ENCODE data around the gene SEC14L1.

SEC14L1 gene

GRCh38 chr17:77189148-77189547, 48.4 kb downstream of the SEC14L1 start:
- TF ChIP-seq ZNF16 (tag by site-specific recombination; IDR thresholded peaks at IDR 0.05; ENCODE audit: low read depth) (no peak), ZNF350 (tag by site-specific recombination; IDR thresholded peaks at IDR 0.05) (no peak), KLF9 (tag by site-specific recombination; IDR thresholded peaks at IDR 0.05; ENCODE audit: low read depth) (no peak)
- Histone ChIP-seq H3K9me3 (ENCODE audit: control insufficient read depth, insufficient read depth, low read depth, low read length) (no peaks in the 10 kb centered on the region), H3K4me3 (ENCODE audit: low read depth, low read length) (no peak overlapping the region), H3K36me3 (ENCODE audit: control insufficient read depth in 2 of 2, insufficient read depth in 1 of 2, low read length in 2 of 2) (peaks cover 6 to 33% of the 10 kb centered on the region in 2 experiments; a peak in 2 of 3 replicates), H3K27ac (ENCODE audit: extremely low read depth, low read depth, low read length) (no peak overlapping the region), H3K4me1 (ENCODE audit: control insufficient read depth, insufficient read depth, low read length) (peaks cover 11% of the 10 kb centered on the region)
- CTCF ChIA-PET = interaction anchor here (0.6 kb wide), 1 partner anchor 46 kb away, joined by 3 read pairs; no protein-coding TSS in a partner anchor
- POLR2A ChIA-PET = interaction anchor here (0.8 kb wide), 1 partner anchor 49 kb away, joined by 4 read pairs; no protein-coding TSS in a partner anchor

GRCh38 chr17:77190576-77190975, 49.8 kb downstream of the SEC14L1 start:
- CTCF ChIA-PET = no interaction called here
- Histone ChIP-seq H3K4me3 (ENCODE audit: low read depth, low read length) (no peak overlapping the region), H3K9me3 (ENCODE audit: control insufficient read depth, insufficient read depth, low read depth, low read length) (no peaks in the 10 kb centered on the region), H3K36me3 (ENCODE audit: control insufficient read depth in 2 of 2, insufficient read depth in 1 of 2, low read length in 2 of 2) (peaks cover 15 to 46% of the 10 kb centered on the region in 2 experiments; a peak in 2 of 3 replicates), H3K27ac (ENCODE audit: extremely low read depth, low read depth, low read length) (no peak overlapping the region), H3K4me1 (ENCODE audit: control insufficient read depth, insufficient read depth, low read length) (peaks cover 9% of the 10 kb centered on the region)
- TF ChIP-seq ZNF830 (tag by site-specific recombination; IDR thresholded peaks at IDR 0.05; ENCODE audit: low read depth) = no peak
- TF ChIP-seq ZBTB17 (tag by site-specific recombination; IDR thresholded peaks at IDR 0.05) = no peak
- no peak for TF ChIP-seq ZNF132 (tag by site-specific recombination; IDR thresholded peaks at IDR 0.05; ENCODE audit: borderline replicate concordance)
- TF ChIP-seq BCL11B (tag by site-specific recombination; IDR thresholded peaks at IDR 0.05; ENCODE audit: low read depth) = no peak
- no peak for TF ChIP-seq ZNF837 (tag by site-specific recombination; IDR thresholded peaks at IDR 0.05)
- no peak for TF ChIP-seq ZNF843 (tag by site-specific recombination; IDR thresholded peaks at IDR 0.05)
- TF ChIP-seq KLF9 (tag by site-specific recombination; IDR thresholded peaks at IDR 0.05; ENCODE audit: low read depth) = no peak
- TF ChIP-seq ZFP69B (tag by site-specific recombination; IDR thresholded peaks at IDR 0.05) = no peak
- no peak for TF ChIP-seq KLF10 (tag by site-specific recombination; IDR thresholded peaks at IDR 0.05)
- no peak for TF ChIP-seq ZFP3 (tag by site-specific recombination; IDR thresholded peaks at IDR 0.05; ENCODE audit: low read depth)
- no peak for TF ChIP-seq KLF16 (tag by site-specific recombination; IDR thresholded peaks at IDR 0.05)
- no peak for TF ChIP-seq ZNF175 (tag by site-specific recombination; IDR thresholded peaks at IDR 0.05)
- no peak for TF ChIP-seq ZNF747 (tag by site-specific recombination; IDR thresholded peaks at IDR 0.05)
- no peak for TF ChIP-seq ZBTB11 (tag by site-specific recombination; conservative IDR thresholded peaks at IDR 0.05; ENCODE audit: low read depth)
- POLR2A ChIA-PET = no interaction called here

- H3K9me3 ChIP-seq (ENCODE audit: control insufficient read depth, insufficient read depth, low read depth, low read length) = no peaks in the 10 kb centered on the region
- ChIA-PET CTCF (no interaction called here), POLR2A (no interaction called here)
- no peak overlapping the region for H3K27ac ChIP-seq (ENCODE audit: extremely low read depth, low read depth, low read length)
- peaks cover 2% of the 10 kb centered on the region; the same call in 1 of the 2 replicates for H3K4me1 ChIP-seq (ENCODE audit: control insufficient read depth, insufficient read depth, low read length)
- peaks cover 19 to 53% of the 10 kb centered on the region in 2 experiments; a peak in 2 of 3 replicates for H3K36me3 ChIP-seq (ENCODE audit: control insufficient read depth in 2 of 2, insufficient read depth in 1 of 2, low read length in 2 of 2)
- no peak overlapping the region for H3K4me3 ChIP-seq (ENCODE audit: low read depth, low read length)
- TF ChIP-seq ZNF664 (tag by site-specific recombination; IDR thresholded peaks at IDR 0.05) = no peak
- TF ChIP-seq, protein P1, sequence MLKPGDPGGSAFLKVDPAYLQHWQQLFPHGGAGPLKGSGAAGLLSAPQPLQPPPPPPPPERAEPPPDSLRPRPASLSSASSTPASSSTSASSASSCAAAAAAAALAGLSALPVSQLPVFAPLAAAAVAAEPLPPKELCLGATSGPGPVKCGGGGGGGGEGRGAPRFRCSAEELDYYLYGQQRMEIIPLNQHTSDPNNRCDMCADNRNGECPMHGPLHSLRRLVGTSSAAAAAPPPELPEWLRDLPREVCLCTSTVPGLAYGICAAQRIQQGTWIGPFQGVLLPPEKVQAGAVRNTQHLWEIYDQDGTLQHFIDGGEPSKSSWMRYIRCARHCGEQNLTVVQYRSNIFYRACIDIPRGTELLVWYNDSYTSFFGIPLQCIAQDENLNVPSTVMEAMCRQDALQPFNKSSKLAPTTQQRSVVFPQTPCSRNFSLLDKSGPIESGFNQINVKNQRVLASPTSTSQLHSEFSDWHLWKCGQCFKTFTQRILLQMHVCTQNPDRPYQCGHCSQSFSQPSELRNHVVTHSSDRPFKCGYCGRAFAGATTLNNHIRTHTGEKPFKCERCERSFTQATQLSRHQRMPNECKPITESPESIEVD (tag by site-specific recombination; IDR thresholded peaks at IDR 0.05) = no peak
- TF ChIP-seq ZNF48 (tag by site-specific recombination; IDR thresholded peaks at IDR 0.05) = no peak
- TF ChIP-seq ZSCAN30 (tag by site-specific recombination; IDR thresholded peaks at IDR 0.05) = no peak
- TF ChIP-seq ATF2 (tag by site-specific recombination; IDR thresholded peaks at IDR 0.05; ENCODE audit: low read depth) = no peak
- TF ChIP-seq FEZF1 (tag by site-specific recombination; IDR thresholded peaks at IDR 0.05) = no peak
- no peak for TF ChIP-seq ZNF248 (tag by site-specific recombination; IDR thresholded peaks at IDR 0.05)
- no peak for TF ChIP-seq ZNF114 (tag by site-specific recombination; IDR thresholded peaks at IDR 0.05)
- TF ChIP-seq ZNF266 (tag by site-specific recombination; IDR thresholded peaks at IDR 0.05; ENCODE audit: low read depth) = no peak
- TF ChIP-seq GLIS2 (tag by site-specific recombination; IDR thresholded peaks at IDR 0.05) = no peak
- no peak for TF ChIP-seq GLI2 (tag by site-specific recombination; IDR thresholded peaks at IDR 0.05; ENCODE audit: borderline replicate concordance, low read depth)
These were observed 50.5 kb downstream of the SEC14L1 start for GRCh38 chr17:77191244-77191643.
